EH (cell line): ENCODE results near the gene KRT3.

Source experiments
- DNase-seq: peaks from one replicate; pipeline ENCODE4 v3.0.0-alpha.2; 2015; ENCODE audit warnings: low read depth

Gene KRT3

DNA sequence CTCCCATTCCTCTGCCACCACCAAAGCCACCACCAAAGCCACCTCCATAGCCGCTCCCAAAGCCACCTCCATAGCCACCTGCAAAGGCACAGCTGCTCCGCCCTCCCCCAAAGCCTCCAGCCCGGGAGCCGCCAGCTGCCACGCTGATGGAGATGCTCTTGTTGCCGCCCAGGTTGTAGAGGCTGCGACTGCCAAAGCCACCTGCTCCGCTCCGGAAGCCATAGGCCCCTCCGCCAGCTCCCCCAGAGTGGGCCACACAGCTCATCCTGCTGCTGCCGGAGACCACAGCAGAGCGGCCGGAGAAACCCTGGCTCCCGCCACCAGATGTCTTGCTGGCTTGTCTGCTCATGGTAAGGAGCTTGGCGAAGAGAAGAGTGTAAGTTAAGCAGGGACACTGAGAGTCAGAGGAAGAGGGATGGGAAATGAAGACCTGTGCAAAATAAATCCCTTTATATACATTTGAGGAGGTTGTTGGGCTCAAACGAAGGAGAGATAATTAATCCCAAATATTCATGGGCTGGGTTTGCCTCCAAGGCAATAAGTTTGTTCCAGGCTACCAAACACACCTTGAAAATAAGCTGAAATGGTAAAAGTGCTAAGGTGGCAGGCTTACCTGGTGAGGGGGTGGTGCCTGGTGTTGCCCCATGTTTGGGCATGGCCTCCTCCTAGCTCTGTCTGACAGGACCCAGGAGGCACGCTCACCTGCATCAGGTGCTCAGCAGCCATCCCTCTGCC, at the start of gene KRT3:
Gene KRT3 (minus strand): TSS at position 424 of the 735 bp plus-strand sequence. CDS start 75 bp downstream, at position 349.
- no peak for DNase-seq

DNA sequence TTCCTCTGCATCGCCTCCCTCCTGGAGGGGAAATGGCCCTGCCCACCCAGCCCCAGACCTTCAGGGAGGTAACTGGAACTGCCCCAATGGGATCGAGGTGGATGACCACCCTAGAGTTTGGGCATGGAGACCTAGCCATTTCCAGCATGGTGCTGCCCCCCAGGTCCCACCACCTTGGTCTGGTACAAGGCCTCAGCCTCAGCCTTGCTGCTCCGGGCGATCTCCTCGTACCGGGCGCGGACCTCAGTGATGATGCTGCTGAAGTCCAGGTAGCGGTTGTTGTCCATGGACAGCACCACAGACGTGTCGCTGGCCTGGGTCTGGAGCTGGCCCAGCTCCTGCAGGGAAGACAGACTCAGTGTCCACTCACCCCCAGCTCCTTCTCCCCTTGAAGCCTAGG, 48.5 kb upstream of the KRT3 start:
- DNase-seq = no peak

DNA sequence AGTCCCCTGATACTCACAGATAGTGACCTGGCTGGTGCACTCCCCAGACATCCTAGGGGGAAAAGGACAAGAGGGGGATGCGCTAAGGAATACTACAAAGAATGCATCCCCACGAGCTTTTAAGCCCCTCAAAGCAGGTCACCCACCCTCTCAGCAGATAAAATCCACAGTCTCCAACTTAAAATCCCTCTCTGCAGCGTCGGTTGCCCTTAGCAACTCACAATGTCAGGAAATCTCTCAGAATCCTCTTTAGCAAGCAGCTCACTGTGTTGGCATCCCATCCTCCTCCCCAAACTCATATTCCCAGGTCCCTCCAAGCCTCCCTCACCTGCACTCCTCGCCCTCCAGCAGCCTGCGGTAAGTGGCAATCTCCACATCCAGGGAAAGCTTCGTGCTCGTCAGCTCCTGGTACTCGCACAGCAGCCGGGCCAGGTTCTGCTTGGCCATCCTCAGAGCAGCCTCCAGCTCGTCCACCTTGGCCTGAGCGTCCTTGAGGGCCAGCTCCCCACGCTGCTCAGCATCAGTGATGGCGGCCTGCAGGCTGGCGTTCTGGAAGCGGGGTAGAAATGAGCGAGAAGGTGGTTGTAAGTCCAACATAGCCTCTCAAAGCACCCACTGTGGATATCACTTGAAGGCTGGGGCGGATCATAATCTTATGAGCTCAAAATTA, 43.7 kb upstream of the KRT3 start:
- DNase-seq = no peak

DNA sequence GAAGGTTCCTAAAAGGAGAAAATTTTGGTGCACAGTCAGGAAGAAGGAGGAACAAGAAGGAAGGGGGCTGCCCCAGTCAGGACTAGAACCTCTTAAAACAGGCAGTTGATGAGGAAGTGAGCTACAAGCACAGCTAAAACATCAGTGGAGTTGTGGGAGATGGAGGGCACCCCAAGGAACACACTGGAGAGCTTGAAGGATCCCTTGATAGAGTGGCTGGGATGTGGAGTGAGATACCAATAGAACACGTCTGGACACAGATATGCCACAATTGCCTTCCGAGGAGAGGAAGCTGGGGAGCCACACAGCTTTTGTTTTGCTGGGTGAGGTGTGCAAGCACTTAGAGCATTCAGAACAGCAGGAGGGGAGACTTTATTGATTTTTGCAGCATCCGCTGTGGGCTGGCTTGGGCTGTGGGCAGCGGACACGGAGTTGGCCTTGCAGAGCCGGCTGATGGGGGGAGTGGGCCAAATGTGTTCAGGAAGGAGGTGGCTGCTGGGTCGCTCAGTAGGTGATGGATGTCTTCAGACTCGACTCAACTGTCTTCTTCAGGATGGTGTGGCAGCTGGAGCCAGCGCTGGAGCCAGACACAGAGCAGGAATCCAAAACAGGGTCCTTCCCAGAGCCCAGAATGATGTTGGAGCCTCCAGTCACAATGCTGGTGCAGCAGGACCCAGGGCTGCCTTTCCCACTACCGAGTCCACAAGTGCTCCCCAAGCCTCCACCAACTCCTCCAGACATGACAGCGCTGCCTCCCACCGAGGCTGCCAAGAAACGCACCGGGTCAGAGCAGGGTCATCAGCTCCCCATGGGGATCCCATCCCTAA, 42.9 kb upstream of the KRT3 start:
- DNase-seq = no peak

DNA sequence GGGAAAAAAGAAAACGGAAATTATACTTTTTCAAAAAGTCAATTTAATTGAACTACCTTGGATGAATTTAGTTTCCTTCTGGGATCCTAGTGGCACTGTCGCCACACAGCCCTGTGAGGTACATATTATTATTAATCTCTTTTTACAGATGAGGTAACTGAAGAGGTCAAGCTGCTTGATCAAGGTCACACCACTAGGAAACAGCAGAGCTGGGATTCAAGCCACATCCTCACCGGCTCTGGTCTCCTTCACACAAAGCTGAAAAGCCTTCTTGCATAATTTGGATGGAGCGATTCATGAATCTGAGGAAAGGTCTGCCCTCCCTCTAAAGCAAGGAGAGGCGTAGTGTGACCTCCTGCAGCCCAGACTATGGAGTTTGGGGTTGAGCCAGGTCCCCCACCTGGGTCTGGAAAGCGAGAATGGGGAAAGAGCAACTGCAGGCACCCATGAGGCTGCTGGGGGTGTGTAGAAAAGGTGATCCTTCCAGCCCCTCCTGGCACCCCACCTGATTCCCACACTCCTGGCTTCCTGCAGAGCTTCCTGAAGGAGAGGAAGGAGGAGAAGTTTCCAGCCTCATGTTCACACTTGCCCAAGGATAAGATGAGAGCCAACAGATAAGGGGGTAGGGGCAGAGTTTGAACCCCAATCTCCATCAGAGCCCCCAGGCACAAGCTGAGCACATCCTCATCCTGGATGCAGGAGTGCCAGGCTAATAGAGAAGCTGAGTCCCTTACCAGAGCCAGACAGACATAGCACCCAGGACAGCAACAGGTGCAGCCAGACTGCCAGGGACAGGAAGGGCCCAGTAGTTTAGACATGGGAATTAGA, 42.1 kb upstream of the KRT3 start:
- DNase-seq = no peak

DNA sequence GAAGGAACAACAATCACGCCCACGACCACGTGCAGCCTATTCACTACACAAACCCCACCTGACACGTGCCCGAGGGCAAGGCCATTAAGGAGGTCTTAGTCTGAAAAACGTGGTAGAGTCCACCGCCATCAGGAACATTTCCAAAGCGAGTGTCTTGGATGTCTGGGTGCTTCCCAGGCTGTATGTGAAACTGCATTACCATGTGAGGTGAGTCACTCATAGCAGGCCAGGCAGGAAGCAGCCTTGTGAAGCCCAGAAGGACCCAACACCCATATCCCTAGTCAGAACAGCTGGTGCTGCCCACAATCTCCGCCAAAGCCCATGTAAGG, 41.5 kb upstream of the KRT3 start:
- DNase-seq = peak; percentile 82

DNA sequence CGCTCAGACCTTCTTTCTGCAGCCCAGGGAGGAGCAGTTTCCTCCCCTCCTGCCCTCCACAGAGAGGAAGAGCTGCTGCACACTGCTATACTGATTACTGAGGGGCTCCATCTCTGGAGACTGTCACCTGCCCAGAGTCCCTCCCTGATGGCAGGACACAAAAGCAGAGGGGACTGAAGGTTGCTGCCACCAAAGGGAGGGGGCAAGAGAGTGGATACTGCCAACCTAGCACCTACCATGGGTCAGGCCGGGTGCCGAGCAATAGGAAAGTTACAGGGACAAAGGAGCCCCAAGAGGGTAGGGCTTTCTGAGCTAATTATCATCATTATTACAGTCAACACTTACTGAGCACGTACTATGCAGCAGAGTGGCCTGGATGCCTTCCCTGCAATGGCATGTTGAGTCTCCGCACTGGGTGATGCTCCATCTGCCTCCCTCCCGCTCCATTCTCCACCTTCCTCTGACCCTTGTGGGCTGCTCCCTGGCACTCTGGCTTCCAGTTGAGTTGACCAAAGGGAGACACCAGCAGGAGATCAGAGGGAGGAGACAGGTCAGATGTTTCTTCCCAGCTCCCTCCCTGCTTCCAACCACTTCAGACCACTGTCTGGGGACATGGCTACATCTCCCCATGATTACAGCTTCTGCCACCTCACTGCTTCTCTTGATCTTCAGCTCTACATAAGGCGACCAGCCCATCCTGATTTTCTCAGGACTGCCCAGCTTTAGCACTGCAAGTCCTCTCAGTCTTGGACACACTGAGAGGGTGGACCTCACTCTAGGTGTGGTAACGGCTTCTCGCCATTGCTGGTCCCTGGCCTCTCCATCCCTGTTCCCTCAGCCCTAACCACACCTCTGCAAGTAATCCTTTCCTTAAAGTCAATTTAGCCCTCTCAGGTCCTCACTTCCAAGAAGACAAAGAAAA, 40.8 kb upstream of the KRT3 start:
- DNase-seq = no peak

DNA sequence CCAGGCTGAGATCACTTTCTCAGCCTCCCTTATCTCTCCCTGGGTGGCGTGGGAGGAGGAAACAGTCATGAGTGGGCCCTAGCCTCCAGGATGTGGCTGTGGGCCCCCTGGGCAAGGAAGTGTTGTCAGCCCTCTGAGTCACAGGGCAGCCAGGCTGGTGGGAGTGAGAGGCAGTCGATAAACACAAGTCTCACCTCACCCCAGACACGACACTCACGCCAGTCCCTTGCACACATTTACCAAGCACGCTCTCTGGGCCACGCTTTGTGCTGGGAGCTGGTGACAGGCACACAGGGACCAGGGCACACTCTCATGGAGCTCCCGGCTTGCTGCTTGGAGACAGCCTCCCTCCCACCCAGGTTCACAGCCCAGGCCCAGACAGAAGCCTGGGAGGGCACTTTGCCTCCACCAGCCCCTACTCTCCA, 40.1 kb upstream of the KRT3 start:
- peak; percentile 79 for DNase-seq

DNA sequence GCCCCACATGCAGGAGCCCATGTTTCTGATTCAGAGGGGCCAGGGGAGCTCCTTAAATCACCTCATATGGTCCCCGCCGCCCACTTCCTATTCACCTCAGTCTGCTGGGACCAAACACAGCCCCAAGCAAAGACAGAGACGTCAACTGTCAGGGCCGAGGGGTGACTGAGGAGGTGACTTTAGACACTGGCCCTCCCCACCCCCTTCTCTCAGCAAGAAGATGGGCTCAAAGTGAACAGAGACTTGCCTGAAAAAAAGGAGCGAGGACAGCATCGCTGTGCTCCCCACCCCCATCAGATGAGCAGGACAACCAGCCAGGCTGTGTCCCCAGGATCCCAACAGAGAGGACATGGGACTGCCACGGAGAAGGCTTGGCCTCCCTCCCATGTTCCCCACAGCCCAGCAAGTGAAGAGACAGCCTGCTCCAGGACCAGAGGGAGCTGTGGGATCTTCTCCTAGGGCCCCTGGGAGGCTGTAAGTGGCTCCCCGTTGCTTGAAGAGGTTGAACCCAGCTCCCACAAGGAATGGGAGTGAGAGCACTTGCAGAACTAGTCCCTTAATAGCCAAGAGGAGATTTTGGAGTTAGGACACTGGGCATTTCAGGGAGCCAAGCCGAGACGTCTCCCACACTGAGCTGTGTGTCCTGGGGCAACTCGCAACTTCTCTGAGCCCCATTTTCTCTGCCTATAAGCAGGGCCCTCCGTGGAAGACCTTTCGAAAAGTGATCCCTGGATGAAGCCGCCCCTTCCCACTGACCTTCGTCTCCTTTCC, 39.5 kb upstream of the KRT3 start:
- no peak for DNase-seq

DNA sequence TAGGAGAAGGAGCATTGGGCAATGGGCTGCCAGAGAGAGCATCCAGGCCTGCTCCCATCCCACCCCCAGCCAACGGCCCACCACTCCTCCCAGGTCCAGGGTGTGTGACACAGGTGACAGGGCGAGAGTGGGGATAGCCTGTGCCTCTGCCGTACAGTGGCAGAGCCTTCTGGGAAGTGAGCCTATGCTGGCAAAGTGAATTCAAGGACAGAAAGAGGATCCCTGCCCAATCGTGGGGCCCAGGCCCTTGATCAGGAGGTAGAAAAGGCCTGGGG, 38.7 kb upstream of the KRT3 start:
- no peak for DNase-seq

DNA sequence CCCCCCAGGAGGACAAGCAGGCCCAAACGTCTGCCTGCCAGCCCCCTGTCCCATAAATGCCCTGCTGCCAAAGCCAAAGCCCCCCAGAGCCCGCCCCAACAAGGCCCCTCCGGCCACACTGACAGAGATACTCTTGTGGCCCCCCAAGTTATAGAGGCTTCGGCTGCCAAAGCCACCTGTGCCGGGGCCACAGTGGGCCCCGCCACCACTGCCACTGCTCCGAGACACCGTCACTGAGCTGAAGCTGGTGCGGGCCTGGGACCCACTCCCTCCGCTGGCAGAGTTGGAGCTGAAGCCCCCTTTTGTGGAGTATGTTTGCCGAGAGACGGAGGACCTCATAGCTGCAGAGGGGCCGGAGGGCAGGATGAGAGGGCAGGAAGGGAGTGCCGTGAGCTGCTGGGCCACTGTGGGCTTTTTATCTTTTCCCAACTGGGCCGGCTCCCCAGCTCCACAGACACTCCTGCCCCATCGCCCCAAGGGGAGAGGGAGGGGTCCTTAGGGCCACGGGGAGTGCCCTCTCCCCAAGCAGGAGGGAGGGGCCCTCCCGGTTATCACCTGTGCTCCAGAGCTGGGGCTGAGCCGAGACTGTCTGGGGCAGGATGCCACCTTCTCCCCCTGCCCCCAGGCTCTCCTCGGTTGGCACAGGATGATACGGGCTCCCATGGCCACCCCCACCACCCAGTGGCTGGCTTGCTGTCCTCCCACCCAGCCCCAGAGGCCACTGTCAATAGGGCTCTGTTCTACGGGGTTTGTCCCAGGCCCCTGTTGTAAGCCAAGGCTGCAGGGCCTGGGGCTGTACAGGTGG, 38.2 kb upstream of the KRT3 start, which contains the start of gene KRT79:
Gene KRT79 (minus strand): TSS at position 390 of the 805 bp plus-strand sequence. CDS start 51 bp downstream, at position 339.
- DNase-seq = no peak

DNA sequence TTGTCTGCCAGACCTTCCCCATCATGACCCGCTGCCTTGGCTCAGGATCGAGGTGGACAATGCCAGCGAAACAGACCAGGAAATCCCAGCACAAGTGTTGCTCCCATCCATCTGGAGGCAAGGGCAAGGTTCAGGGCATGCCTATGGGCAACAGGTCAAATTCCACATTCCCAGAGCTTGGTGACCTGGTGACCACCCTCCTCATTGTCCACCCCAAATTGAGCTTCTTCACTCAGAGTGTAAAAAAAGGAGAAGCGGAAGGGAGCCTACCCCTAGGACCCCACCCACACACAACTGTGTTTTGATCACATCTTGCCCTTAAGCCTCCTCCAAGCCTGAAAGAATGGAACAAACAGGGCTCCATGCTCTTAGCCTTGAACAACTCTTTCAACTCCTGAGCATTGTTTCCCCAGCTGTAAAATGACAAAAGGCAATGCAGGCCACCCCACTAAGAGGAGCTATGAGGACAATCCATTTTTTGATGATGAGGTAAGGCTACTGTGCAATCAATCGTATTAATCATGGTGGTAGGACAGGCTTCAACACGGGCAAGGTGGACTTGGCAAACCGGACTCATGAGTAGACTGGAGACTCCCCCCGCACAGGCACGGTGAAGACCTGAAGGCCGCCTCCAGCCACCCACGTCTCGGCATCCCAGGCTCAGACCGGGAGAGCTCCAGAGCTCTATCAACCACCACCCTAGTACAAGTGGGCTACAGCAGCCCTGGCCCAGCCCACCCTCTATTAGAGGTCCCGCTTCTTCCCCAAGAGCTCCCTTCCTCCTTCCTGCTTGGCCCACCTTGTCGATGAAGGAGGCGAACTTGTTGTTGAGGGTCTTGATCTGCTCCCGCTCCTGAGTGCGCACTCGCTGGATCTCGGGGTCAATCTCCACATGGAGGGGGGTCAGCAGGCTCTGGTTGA, 37.3 kb upstream of the KRT3 start:
- DNase-seq = no peak

DNA sequence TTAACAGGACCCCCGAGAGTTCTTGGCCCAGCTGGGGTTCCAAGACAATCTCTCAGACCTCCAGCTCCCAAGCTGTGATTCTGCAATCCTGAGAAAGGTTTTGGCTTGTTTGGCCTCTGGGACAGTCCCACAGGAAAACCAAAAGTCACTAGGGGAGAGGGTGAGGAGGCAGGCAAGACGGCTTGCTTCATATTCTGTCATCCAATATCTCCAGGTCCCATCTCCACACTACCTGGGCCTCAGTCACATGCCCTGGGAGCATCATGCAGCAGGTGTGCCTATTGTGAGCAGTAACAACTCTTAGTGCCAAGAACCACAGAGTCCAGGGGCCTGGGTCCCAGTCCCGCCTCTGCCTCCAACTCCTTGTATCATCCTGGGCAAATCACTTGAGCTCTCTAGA, 36.5 kb upstream of the KRT3 start:
- DNase-seq = no peak

DNA sequence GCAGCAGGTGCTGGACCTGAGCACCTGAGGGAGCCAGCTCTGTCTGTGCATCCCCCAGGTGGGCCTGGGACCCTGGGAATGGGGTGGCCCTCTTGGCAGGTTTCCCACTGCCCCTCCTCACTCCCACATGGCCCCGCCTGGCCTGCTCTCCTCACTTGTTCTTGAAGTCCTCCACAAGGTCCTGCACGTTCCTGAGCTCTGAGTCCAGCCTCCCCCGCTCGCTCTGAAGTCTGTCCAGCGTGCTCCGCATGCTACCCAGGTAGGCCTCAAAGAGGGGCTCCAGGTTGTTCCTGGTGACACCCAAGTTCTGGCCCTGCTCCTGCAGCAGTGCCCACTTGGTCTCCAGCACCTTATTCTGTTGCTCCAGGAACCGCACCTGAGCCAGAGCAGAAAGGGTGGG, 35.3 kb upstream of the KRT3 start:
- no peak for DNase-seq

DNA sequence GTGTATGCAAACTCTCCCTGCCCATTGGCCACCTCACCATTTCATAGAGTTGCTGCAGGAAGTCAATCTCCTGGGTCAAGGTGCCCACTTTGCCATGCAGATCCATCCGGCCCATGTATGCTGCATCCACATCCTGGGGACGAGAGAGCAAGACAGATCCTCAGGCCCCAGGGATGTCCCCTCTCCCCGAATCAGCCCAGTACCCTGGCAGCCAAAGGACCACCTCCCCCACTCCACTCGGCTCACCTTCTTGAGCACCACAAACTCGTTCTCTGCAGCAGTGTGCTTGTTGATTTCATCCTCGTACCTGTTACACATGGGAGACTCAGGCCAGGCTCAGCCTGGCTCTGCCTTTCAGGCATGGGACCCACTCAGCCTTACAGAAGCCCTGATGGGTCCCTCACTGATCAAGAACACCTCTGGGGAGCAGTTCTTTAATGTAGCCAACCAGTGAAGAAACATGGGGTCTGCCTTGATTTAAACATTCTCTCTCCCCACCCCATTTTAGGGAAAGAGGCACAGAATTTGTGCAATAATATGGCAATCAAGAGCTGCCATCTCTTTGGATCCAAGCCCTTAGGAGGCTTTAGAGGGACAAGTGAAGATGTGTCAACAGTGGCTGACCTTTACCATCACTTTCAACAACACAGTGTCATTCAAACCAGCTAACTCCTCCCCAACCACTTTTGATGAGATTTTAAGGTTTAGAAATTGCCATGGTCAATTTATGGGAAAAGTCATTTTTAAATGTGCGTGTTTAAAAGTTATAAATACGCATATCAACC, 34.3 kb upstream of the KRT3 start:
- DNase-seq = no peak

DNA sequence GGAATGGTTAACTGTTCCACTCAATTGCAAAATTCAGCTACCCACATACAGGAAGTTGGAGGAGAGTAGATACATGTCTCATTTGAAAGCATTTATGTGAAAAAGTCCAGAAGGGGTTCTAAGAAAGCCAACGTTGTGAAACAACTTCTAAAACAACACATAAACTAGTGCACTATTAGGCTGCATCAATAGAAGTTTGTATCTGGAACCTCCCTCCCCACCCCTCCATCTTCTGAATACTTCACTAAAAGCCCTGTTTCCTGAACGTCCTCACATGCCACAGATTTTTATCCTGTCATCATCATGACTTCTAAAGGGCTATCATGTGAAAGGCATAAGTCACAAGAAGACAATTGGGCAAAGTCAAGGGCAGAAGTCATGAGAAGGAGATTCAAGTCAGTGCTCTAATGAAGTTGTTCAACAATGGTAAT, 32.7 kb upstream of the KRT3 start:
- DNase-seq = peak; percentile 46

DNA sequence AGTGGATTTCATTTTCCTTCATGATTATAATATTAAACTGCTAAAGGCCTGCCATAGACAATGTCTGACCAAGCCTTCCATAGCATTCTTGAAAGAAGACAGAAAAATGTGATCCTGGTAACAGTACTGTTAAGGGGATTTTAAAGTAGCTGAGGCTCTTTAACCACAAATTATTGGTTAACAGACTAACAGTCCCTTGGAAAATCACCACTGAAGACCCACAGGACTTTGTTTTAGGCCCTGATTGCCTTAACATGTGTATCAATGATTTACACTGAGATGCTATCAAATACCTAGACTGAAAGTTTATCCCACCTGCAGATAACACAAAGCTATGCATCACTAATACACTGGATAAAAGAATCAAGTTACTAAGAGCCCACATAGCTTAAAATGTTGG, 32.2 kb upstream of the KRT3 start:
- DNase-seq = no peak
